Measurements from ENCODE around the gene TMEM30A.
A peak's percentile ranks its signal among the peaks of the same experiment; 100 is the strongest.

TMEM30A gene

GRCh38 chr6:75208298-75209183 lies 76.1 kb downstream of the TMEM30A start:
- Histone ChIP-seq H3K36me3 (ENCODE audit: insufficient read depth, low read length) (no peaks in the 10 kb centered on the region), H3K9me3 (ENCODE audit: control insufficient read depth, insufficient read depth, low read length) (no peaks in the 10 kb centered on the region), H3K9ac (ENCODE audit: low read depth, low read length) (peak overlapping the region; percentile 75; the same call in 1 of the 2 replicates), H3K4me1 (ENCODE audit: insufficient read depth, low read length) (peaks cover 8% of the 10 kb centered on the region; the same call in 1 of the 2 replicates)

- H3K36me3 ChIP-seq (ENCODE audit: insufficient read depth, low read length), result no peaks in the 10 kb centered on the region
- peaks cover 7% of the 10 kb centered on the region; the same call in 1 of the 2 replicates for H3K4me1 ChIP-seq (ENCODE audit: insufficient read depth, low read length)
- peak overlapping the region; percentile 75; the same call in 1 of the 2 replicates for H3K9ac ChIP-seq (ENCODE audit: low read depth, low read length)
- H3K9me3 ChIP-seq (ENCODE audit: control insufficient read depth, insufficient read depth, low read length), result no peaks in the 10 kb centered on the region
These were observed 77.8 kb downstream of the TMEM30A start for GRCh38 chr6:75206576-75207342.

- Histone ChIP-seq H3K36me3 (ENCODE audit: insufficient read depth, low read length) (no peaks in the 10 kb centered on the region), H3K4me1 (ENCODE audit: insufficient read depth, low read length) (0 out of 2 replicates have a peak, but pooled peaks cover 6% of the 10 kb centered on the region), H3K9me3 (ENCODE audit: control insufficient read depth, insufficient read depth, low read length) (no peaks in the 10 kb centered on the region), H3K9ac (ENCODE audit: low read depth, low read length) (peak within 1 kb of the TSS; percentile 75)
These were observed 78.6 kb downstream of the TMEM30A start, which contains the start of gene COL12A1 for GRCh38 chr6:75205776-75206575. TSS of gene COL12A1 (minus strand) at chr6:75206053. CDS start at chr6:75202792, 3,261 bp downstream.

GRCh38 chr6:75204959-75205775 lies 79.4 kb downstream of the TMEM30A start:
- Histone ChIP-seq H3K9ac (ENCODE audit: low read depth, low read length) (peak overlapping the region; percentile 75), H3K36me3 (ENCODE audit: insufficient read depth, low read length) (no peaks in the 10 kb centered on the region), H3K4me1 (ENCODE audit: insufficient read depth, low read length) (0 out of 2 replicates have a peak, but pooled peaks cover 6% of the 10 kb centered on the region), H3K9me3 (ENCODE audit: control insufficient read depth, insufficient read depth, low read length) (no peaks in the 10 kb centered on the region)

- H3K9ac ChIP-seq (ENCODE audit: low read depth, low read length), result peak overlapping the region; percentile 75
- H3K9me3 ChIP-seq (ENCODE audit: control insufficient read depth, insufficient read depth, low read length), result no peaks in the 10 kb centered on the region
- H3K36me3 ChIP-seq (ENCODE audit: insufficient read depth, low read length), result no peaks in the 10 kb centered on the region
- H3K4me1 ChIP-seq (ENCODE audit: insufficient read depth, low read length), result 0 out of 2 replicates have a peak, but pooled peaks cover 6% of the 10 kb centered on the region
These were observed 80.2 kb downstream of the TMEM30A start for GRCh38 chr6:75204217-75204958.

GRCh38 chr6:75203721-75204120 lies 80.9 kb downstream of the TMEM30A start:
- Histone ChIP-seq H3K9me3 (ENCODE audit: control insufficient read depth, insufficient read depth, low read length) (no peaks in the 10 kb centered on the region), H3K4me1 (ENCODE audit: insufficient read depth, low read length) (0 out of 2 replicates have a peak, but pooled peaks cover 6% of the 10 kb centered on the region), H3K9ac (ENCODE audit: low read depth, low read length) (no peak overlapping the region), H3K36me3 (ENCODE audit: insufficient read depth, low read length) (no peaks in the 10 kb centered on the region)

All from ES-I3 (cell line).